Breast epithelium (tissue), 4 donors: ENCODE data around the gene PDGFC. TPM values are rescaled to one million over a fixed set of nuclear protein-coding genes. Genes with fewer than 3 reads are reported as not detected.

Source experiments
- DNase-seq, 2 donors: peaks; one replicate each; pipeline ENCODE4 v3.0.0-alpha.2; 2019; ENCODE audit warnings: low spot score in 2 of 2
- H3K27ac ChIP-seq, 2 donors: fragments of 200-600 bp; sonication (generic) in 1 of 2; one replicate each; pipeline ENCODE4 v1.5.1; 2016 to 2019; ENCODE audit warnings: mild to moderate bottlenecking in 1 of 2
- H3K27me3 ChIP-seq, 2 donors: fragments of 200-600 bp; sonication (generic) in 1 of 2; one replicate each; pipeline versions ENCODE4 v1.5.1 to v1.6.0; 2017 to 2019; ENCODE audit warnings: control low read depth in 1 of 2, mild to moderate bottlenecking in 1 of 2
- H3K36me3 ChIP-seq: fragments of 200-600 bp; one replicate; pipeline ENCODE4 v1.5.1; 2019
- H3K4me1 ChIP-seq, 2 donors: fragments of 200-600 bp; sonication (generic); one replicate each; pipeline ENCODE4 v1.5.1; 2016 to 2019; ENCODE audit warnings: control low read depth in 1 of 2
- H3K4me3 ChIP-seq, 3 donors: fragments of 200-600 bp; sonication (generic); 1 replicate in 2 of 3; 2 replicates in 1 of 3; pipeline ENCODE4 v1.5.1; 2016 to 2019; ENCODE audit warnings: mild to moderate bottlenecking in 3 of 3, moderate library complexity in 2 of 3
- H3K9me3 ChIP-seq, 2 donors: fragments of 200-600 bp; sonication (generic) in 1 of 2; one replicate each; pipeline ENCODE4 v1.5.1; 2016 to 2019; ENCODE audit warnings: control low read depth in 1 of 2
- CTCF ChIP-seq, 3 donors: fragments of 450-650 bp; IDR thresholded peaks; one replicate each; pipeline ENCODE4 v1.5.1; 2016 to 2017; ENCODE audit warnings: antibody characterized with exemption in 3 of 3, mild to moderate bottlenecking in 3 of 3, moderate library complexity in 3 of 3
- POLR2A ChIP-seq: fragments of 450-650 bp; IDR thresholded peaks from one replicate; pipeline ENCODE4 v1.6.1; 2016; ENCODE audit warnings: antibody characterized with exemption, mild to moderate bottlenecking, moderate library complexity
- POLR2AphosphoS5 ChIP-seq, 3 donors: sonication (generic); formaldehyde crosslinking; IDR thresholded peaks; one replicate each; pipeline ENCODE4 v1.6.1; 2017; ENCODE audit warnings: antibody characterized with exemption in 3 of 3
- intact Hi-C: fragments of 100-400 bp; cut with DNase I; formaldehyde crosslinking; loops from one replicate; pipeline ENCODE4 v1.15.1; 2023; ENCODE audit warnings: low total_unique reads
- total RNA-seq, 3 donors: library from RNA; depleted of rRNA; stranded (reverse); fragments of >200 nt; gene quantifications; one replicate each; pipeline ENCODE4 v1.1.0, GENCODE V29; 2016

The PDGFC gene
- total RNA-seq, 3 donors from 2014 or later: 32.4 to 59.7 (median 54.4) TPM

- intact Hi-C loops: no loop called here
- Histone ChIP-seq H3K27ac (peak overlapping the region; percentile 70 to 75), H3K27me3 (no peaks in the 10 kb centered on the region), H3K36me3 (no peaks in the 10 kb centered on the region), H3K4me1 (no peaks in the 10 kb centered on the region), H3K9me3 (no peaks in the 10 kb centered on the region), H3K4me3 (no peak overlapping the region)
- TF ChIP-seq POLR2AphosphoS5 (IDR thresholded peaks at IDR 0.05): peak in 1 of 3 donors; percentile 8
- TF ChIP-seq CTCF (IDR thresholded peaks at IDR 0.05): no peak
- TF ChIP-seq POLR2A: no peak
- no peak for DNase-seq
These were observed 33.6 kb upstream of the PDGFC start for GRCh38 chr4:157005193-157005592.

GRCh38 chr4:157004279-157005161, 32.9 kb upstream of the PDGFC start:
- H3K4me1 ChIP-seq: no peaks in the 10 kb centered on the region
- TF ChIP-seq POLR2AphosphoS5 (IDR thresholded peaks at IDR 0.05): peak in 1 of 3 donors; percentile 68
- no peak for TF ChIP-seq CTCF (IDR thresholded peaks at IDR 0.05)
- no peaks in the 10 kb centered on the region for H3K27me3 ChIP-seq
- peak overlapping the region; percentile 70 to 75 for H3K27ac ChIP-seq
- no peak overlapping the region for H3K4me3 ChIP-seq
- no peak for DNase-seq
- no peaks in the 10 kb centered on the region for H3K36me3 ChIP-seq
- intact Hi-C loops: no loop called here
- no peaks in the 10 kb centered on the region for H3K9me3 ChIP-seq

- Histone ChIP-seq H3K27me3 (no peaks in the 10 kb centered on the region), H3K9me3 (peaks cover 13 to 15% of the 10 kb centered on the region in 2 donors), H3K27ac (peak overlapping the region; percentile 38 to 54), H3K36me3 (no peaks in the 10 kb centered on the region), H3K4me3 (no peak overlapping the region), H3K4me1 (no peaks in the 10 kb centered on the region)
- peak in 1 of 2 donors; percentile 59 for DNase-seq
- TF ChIP-seq CTCF (IDR thresholded peaks at IDR 0.05) (no peak), POLR2A (no peak), POLR2AphosphoS5 (IDR thresholded peaks at IDR 0.05) (peak in 2 of 3 donors; percentile 28 to 40)
- intact Hi-C loops: no loop called here
These were observed 27.5 kb upstream of the PDGFC start for GRCh38 chr4:156999175-156999517.

GRCh38 chr4:156998500-156999174, 27.0 kb upstream of the PDGFC start:
- Histone ChIP-seq H3K4me1 (no peaks in the 10 kb centered on the region), H3K9me3 (peaks cover 13 to 15% of the 10 kb centered on the region in 2 donors), H3K4me3 (no peak overlapping the region), H3K27ac (peak overlapping the region; percentile 38 to 54), H3K36me3 (no peaks in the 10 kb centered on the region), H3K27me3 (no peaks in the 10 kb centered on the region)
- intact Hi-C loops: no loop called here
- TF ChIP-seq POLR2A (no peak), CTCF (IDR thresholded peaks at IDR 0.05) (no peak), POLR2AphosphoS5 (IDR thresholded peaks at IDR 0.05) (no peak)
- no peak for DNase-seq

- H3K27ac ChIP-seq: no peak overlapping the region
- no peaks in the 10 kb centered on the region for H3K4me1 ChIP-seq
- intact Hi-C loops: no loop called here
- no peaks in the 10 kb centered on the region for H3K27me3 ChIP-seq
- DNase-seq: no peak
- H3K4me3 ChIP-seq: no peak overlapping the region
- H3K9me3 ChIP-seq: peaks cover 13 to 15% of the 10 kb centered on the region in 2 donors
- H3K36me3 ChIP-seq: no peaks in the 10 kb centered on the region
- TF ChIP-seq CTCF (IDR thresholded peaks at IDR 0.05) (no peak), POLR2AphosphoS5 (IDR thresholded peaks at IDR 0.05) (no peak), POLR2A (no peak)
These were observed 21.3 kb upstream of the PDGFC start for GRCh38 chr4:156992943-156993342.
